Neural progenitor cell (in vitro differentiated cells): ENCODE results near the gene MCM5. TPM values are rescaled to one million over a fixed set of nuclear protein-coding genes. Genes with fewer than 3 reads are reported as not detected.

Source experiments
- DNase-seq: peaks from one replicate; pipeline ENCODE4 v3.0.0-alpha.2; 2016; ENCODE audit warnings: low spot score
- H2AFZ ChIP-seq: fragments of 200-600 bp; sonication (generic); replicated peaks from 2 replicates; pipeline ENCODE4 v1.6.1; 2016; ENCODE audit warnings: antibody characterized with exemption
- H3F3A ChIP-seq: fragments of 200-600 bp; sonication (generic); 2 replicates; pipeline ENCODE4 v1.6.1; 2016; ENCODE audit warnings: antibody characterized with exemption, low read depth
- H3K27ac ChIP-seq: fragments of 200-600 bp; sonication (generic); 2 replicates; pipeline ENCODE4 v1.5.1; 2016; ENCODE audit warnings: mild to moderate bottlenecking
- H3K27me3 ChIP-seq: fragments of 200-600 bp; sonication (generic); 2 replicates; pipeline ENCODE4 v1.6.1; 2016; ENCODE audit warnings: mild to moderate bottlenecking, moderate library complexity
- H3K36me3 ChIP-seq: fragments of 200-600 bp; sonication (generic); 2 replicates; pipeline ENCODE4 v1.5.1; 2016
- H3K4me1 ChIP-seq: fragments of 200-600 bp; sonication (generic); 2 replicates; pipeline ENCODE4 v1.6.1; 2016; ENCODE audit warnings: mixed run types
- H3K4me2 ChIP-seq: fragments of 200-600 bp; sonication (generic); 2 replicates; pipeline ENCODE4 v1.6.1; 2016
- H3K4me3 ChIP-seq: fragments of 200-600 bp; sonication (generic); 2 replicates; pipeline ENCODE4 v1.5.1; 2016
- H3K79me2 ChIP-seq: fragments of 200-600 bp; sonication (generic); 2 replicates; pipeline ENCODE4 v1.6.1; 2016; ENCODE audit warnings: low read depth
- H3K9ac ChIP-seq: fragments of 200-600 bp; sonication (generic); 2 replicates; pipeline ENCODE4 v1.6.1; 2016
- H3K9me3 ChIP-seq: fragments of 200-600 bp; sonication (generic); 2 replicates; pipeline ENCODE4 v1.5.1; 2016; ENCODE audit warnings: low read depth
- H4K20me1 ChIP-seq: fragments of 200-600 bp; sonication (generic); 2 replicates; pipeline ENCODE4 v1.6.1; 2016; ENCODE audit warnings: low read depth
- H3K27ac Mint-ChIP-seq: 3 replicates; pipeline ENCODE4 v1.8.0; 2021; ENCODE audit warnings: mixed read lengths
- H3K27me3 Mint-ChIP-seq: 2 replicates; pipeline ENCODE4 v1.8.0; 2022; ENCODE audit warnings: low read depth, mild to moderate bottlenecking, inconsistent platforms, moderate library complexity, mixed read lengths; ENCODE audit not compliant: insufficient read depth
- H3K36me3 Mint-ChIP-seq: 3 replicates; pipeline ENCODE4 v1.8.0; 2021; ENCODE audit warnings: mixed read lengths
- H3K4me1 Mint-ChIP-seq: 3 replicates; pipeline ENCODE4 v1.8.0; 2021; ENCODE audit warnings: mixed read lengths
- H3K4me3 Mint-ChIP-seq: 3 replicates; pipeline ENCODE4 v1.8.0; 2021; ENCODE audit warnings: mild to moderate bottlenecking, moderate library complexity, mixed read lengths
- H3K9me3 Mint-ChIP-seq: 3 replicates; pipeline ENCODE4 v1.8.0; 2020; ENCODE audit warnings: mixed read lengths
- CTCF ChIP-seq: fragments of 200-600 bp; sonication (generic); IDR thresholded peaks from 2 replicates; pipeline ENCODE4 v1.5.1; 2017; ENCODE audit warnings: antibody characterized with exemption, mild to moderate bottlenecking
- EZH2 ChIP-seq: fragments of 200-600 bp; sonication (generic); IDR thresholded peaks from 2 replicates; pipeline ENCODE4 v1.6.1; 2017; ENCODE audit warnings: antibody characterized with exemption, mild to moderate bottlenecking, moderate library complexity
- EZH2phosphoT487 ChIP-seq: fragments of 200-600 bp; sonication (generic); IDR thresholded peaks from 2 replicates; pipeline ENCODE4 v1.6.1; 2017; ENCODE audit warnings: antibody characterized with exemption
- total RNA-seq: library from RNA; depleted of rRNA; stranded (reverse); fragments of >200 nt; gene quantifications from 2 replicates; pipeline ENCODE4 v1.2.3, GENCODE V29; 2015; ENCODE audit warnings: low replicate concordance

MCM5 gene
- total RNA-seq, 1 donor from 2014 or later = 131 TPM

DNA sequence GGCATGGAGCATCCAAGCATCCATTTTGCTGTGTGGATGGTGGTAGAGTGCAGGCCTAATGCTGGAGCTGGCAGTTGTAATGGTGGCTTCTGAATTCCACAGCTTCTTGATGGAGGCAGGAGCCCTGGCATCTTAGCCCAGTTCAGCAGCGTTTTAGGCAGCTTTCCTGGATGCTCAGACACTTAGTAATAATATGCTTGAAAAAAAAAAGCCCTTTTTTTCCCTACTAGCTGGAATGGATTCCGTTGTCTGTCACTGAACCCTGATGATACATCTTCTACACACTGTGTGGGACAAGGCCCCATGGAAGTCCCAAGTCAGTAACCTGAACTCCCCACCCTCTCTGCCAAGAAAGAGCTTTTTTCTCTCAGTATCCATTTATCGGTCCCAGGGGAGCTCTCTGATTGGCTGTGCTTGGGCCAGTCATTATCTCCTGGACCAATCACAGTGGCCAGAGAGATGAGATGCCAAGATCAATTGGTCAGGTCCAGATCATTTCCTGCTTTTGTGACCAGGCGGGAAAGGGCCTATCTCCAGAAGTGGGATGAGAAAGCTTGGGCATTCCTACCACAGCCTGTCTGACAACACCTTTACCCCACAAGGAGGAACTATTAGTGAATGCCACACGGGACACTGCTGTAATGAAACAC, 34.2 kb downstream of the MCM5 start:
- H4K20me1 ChIP-seq = no peaks in the 10 kb centered on the region
- no peaks in the 10 kb centered on the region for H3K4me1 ChIP-seq
- Mint-ChIP-seq H3K27me3 (peaks cover 7% of the 10 kb centered on the region), H3K4me1 (peaks cover 5% of the 10 kb centered on the region), H3K9me3 (peaks cover 10% of the 10 kb centered on the region), H3K27ac (no peak overlapping the region), H3K4me3 (no peak overlapping the region), H3K36me3 (peaks cover 41% of the 10 kb centered on the region)
- peaks cover 18% of the 10 kb centered on the region for H3F3A ChIP-seq
- H3K27me3 ChIP-seq = no peaks in the 10 kb centered on the region
- no peak overlapping the region for H3K4me3 ChIP-seq
- H3K36me3 ChIP-seq = peaks cover 5% of the 10 kb centered on the region
- no peak overlapping the region for H3K27ac ChIP-seq
- no peak for DNase-seq
- no peaks in the 10 kb centered on the region for H3K9me3 ChIP-seq
- no peak for TF ChIP-seq EZH2
- TF ChIP-seq EZH2phosphoT487 = no peak
- no peak for TF ChIP-seq CTCF
- H3K9ac ChIP-seq = no peak overlapping the region
- H2AFZ ChIP-seq = no peak overlapping the region
- H3K79me2 ChIP-seq = peaks cover 8% of the 10 kb centered on the region
- no peak overlapping the region for H3K4me2 ChIP-seq

GRCh38 chr22:35435201-35435740, 35.3 kb downstream of the MCM5 start:
- Histone ChIP-seq H3K27ac (no peak overlapping the region), H3K9ac (no peak overlapping the region), H3K4me2 (no peak overlapping the region), H2AFZ (no peak overlapping the region), H3K36me3 (peaks cover 5% of the 10 kb centered on the region), H3K9me3 (no peaks in the 10 kb centered on the region), H3F3A (peaks cover 13% of the 10 kb centered on the region), H3K79me2 (peaks cover 8% of the 10 kb centered on the region), H4K20me1 (no peaks in the 10 kb centered on the region), H3K4me3 (no peak overlapping the region), H3K27me3 (no peaks in the 10 kb centered on the region), H3K4me1 (no peaks in the 10 kb centered on the region)
- no peak for DNase-seq
- peaks cover 7% of the 10 kb centered on the region for H3K27me3 Mint-ChIP-seq
- TF ChIP-seq EZH2 (no peak), EZH2phosphoT487 (no peak), CTCF (no peak)
- no peak overlapping the region for H3K27ac Mint-ChIP-seq
- H3K4me3 Mint-ChIP-seq = no peak overlapping the region
- peaks cover 10% of the 10 kb centered on the region for H3K9me3 Mint-ChIP-seq
- H3K36me3 Mint-ChIP-seq = peaks cover 41% of the 10 kb centered on the region
- peaks cover 5% of the 10 kb centered on the region for H3K4me1 Mint-ChIP-seq

DNA sequence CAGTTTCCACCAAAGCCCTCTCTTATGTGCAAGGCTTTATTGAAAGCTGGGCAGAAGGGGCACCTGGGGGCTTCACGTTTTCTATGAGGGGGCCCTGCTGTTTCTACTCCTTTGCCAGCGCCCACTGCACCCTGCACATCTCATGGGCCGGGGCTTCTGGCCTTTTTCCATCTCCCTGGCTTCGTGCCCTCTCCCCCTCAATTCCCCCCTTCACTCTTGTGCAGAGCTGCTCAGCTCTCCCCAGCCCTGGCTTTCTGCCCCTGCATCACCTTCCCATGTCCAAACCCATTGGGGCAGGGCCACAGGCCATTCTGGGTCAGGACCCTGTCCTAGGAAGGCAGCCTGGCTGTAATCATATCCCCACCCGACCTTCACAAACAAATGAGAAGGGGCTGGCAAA, 36.5 kb downstream of the MCM5 start:
- peaks cover 5% of the 10 kb centered on the region for H3K4me1 Mint-ChIP-seq
- H3K4me3 Mint-ChIP-seq = no peak overlapping the region
- peaks cover 8% of the 10 kb centered on the region for H3K79me2 ChIP-seq
- H3K9ac ChIP-seq = no peak overlapping the region
- TF ChIP-seq EZH2 (no peak), CTCF (no peak), EZH2phosphoT487 (no peak)
- peaks cover 6% of the 10 kb centered on the region for H3K27me3 Mint-ChIP-seq
- H3K36me3 ChIP-seq = peaks cover 5% of the 10 kb centered on the region
- no peaks in the 10 kb centered on the region for H3K9me3 ChIP-seq
- no peaks in the 10 kb centered on the region for H4K20me1 ChIP-seq
- no peak for DNase-seq
- H3K27ac Mint-ChIP-seq = no peak overlapping the region
- no peak overlapping the region for H3K4me2 ChIP-seq
- H2AFZ ChIP-seq = no peak overlapping the region
- H3K4me1 ChIP-seq = no peaks in the 10 kb centered on the region
- H3K27me3 ChIP-seq = no peaks in the 10 kb centered on the region
- H3K36me3 Mint-ChIP-seq = peaks cover 39% of the 10 kb centered on the region
- no peak overlapping the region for H3K4me3 ChIP-seq
- H3K9me3 Mint-ChIP-seq = peaks cover 10% of the 10 kb centered on the region
- H3K27ac ChIP-seq = no peak overlapping the region
- peaks cover 13% of the 10 kb centered on the region for H3F3A ChIP-seq
